Mucosa of gallbladder (tissue), 1 donor: ENCODE data around the gene ANP32A. TPM values are rescaled to one million over a fixed set of nuclear protein-coding genes. Genes with fewer than 3 reads are reported as not detected.

ENCODE experiments used
- DNase-seq: peaks from one replicate; pipeline ENCODE4 v3.0.0-alpha.2; 2020; ENCODE audit warnings: low spot score
- total RNA-seq: library from RNA; stranded (reverse); gene quantifications from one replicate; pipeline ENCODE4 v1.2.1, GENCODE V29; 2021
- donor health status: DM: no; HTN: no; CAD: no.

Gene ANP32A
- total RNA-seq, 1 donor from 2014 or later = 101 TPM

GRCh38 chr15:68797599-68798345 is 22.9 kb downstream of the ANP32A start:
- no peak for DNase-seq

GRCh38 chr15:68797191-68797590 is 23.5 kb downstream of the ANP32A start:
- no peak for DNase-seq

GRCh38 chr15:68796576-68796975 is 24.1 kb downstream of the ANP32A start:
- DNase-seq = no peak

- peak; percentile 90 for DNase-seq
These were observed 25.3 kb downstream of the ANP32A start for GRCh38 chr15:68795298-68795848.

GRCh38 chr15:68794863-68795262 is 25.8 kb downstream of the ANP32A start:
- no peak for DNase-seq

GRCh38 chr15:68794307-68794706 is 26.4 kb downstream of the ANP32A start:
- DNase-seq = no peak

GRCh38 chr15:68793776-68794175 is 26.9 kb downstream of the ANP32A start:
- DNase-seq = no peak

GRCh38 chr15:68792901-68793766 is 27.6 kb downstream of the ANP32A start:
- peak; percentile 84 for DNase-seq

- no peak for DNase-seq
These were observed 29.0 kb downstream of the ANP32A start for GRCh38 chr15:68791431-68792283.

- no peak for DNase-seq
These were observed 29.8 kb downstream of the ANP32A start for GRCh38 chr15:68790910-68791309.

GRCh38 chr15:68790242-68790575 is 30.5 kb downstream of the ANP32A start:
- no peak for DNase-seq

- DNase-seq = no peak
These were observed 31.0 kb downstream of the ANP32A start for GRCh38 chr15:68789534-68790241.

- no peak for DNase-seq
These were observed 31.6 kb downstream of the ANP32A start for GRCh38 chr15:68789091-68789490.

GRCh38 chr15:68788264-68788624 is 32.5 kb downstream of the ANP32A start:
- no peak for DNase-seq

- DNase-seq = no peak
These were observed 33.0 kb downstream of the ANP32A start for GRCh38 chr15:68787609-68788263.

- DNase-seq = no peak
These were observed 33.9 kb downstream of the ANP32A start for GRCh38 chr15:68786753-68787152.

GRCh38 chr15:68785541-68785940 is 35.2 kb downstream of the ANP32A start:
- DNase-seq = no peak

GRCh38 chr15:68784206-68784605 is 36.5 kb downstream of the ANP32A start:
- no peak for DNase-seq

GRCh38 chr15:68783226-68784058 is 37.3 kb downstream of the ANP32A start:
- peak; percentile 23 for DNase-seq
